Stimulated activated CD8-positive, alpha-beta memory T cell treated with anti-CD3 and anti-CD28 coated beads, Interleukin-12 subunit alpha, Interleukin-12 subunit beta, amount 100 ng/mL, for 24 hours (primary cell): ENCODE measurements around the gene SORL1.

Experiments used
- DNase-seq: peaks from one replicate; pipeline ENCODE4 v3.0.0-alpha.2; 2020; ENCODE audit errors: extremely low read depth

Gene SORL1

GRCh38 chr11:121508449-121508848 lies 56.3 kb downstream of the SORL1 start:
- no peak for DNase-seq

GRCh38 chr11:121510438-121510837 lies 58.3 kb downstream of the SORL1 start:
- DNase-seq = no peak

- no peak for DNase-seq
These were observed 60.7 kb downstream of the SORL1 start for GRCh38 chr11:121512468-121513465.

- no peak for DNase-seq
These were observed 61.7 kb downstream of the SORL1 start for GRCh38 chr11:121513807-121514206.

GRCh38 chr11:121514432-121515334 lies 62.6 kb downstream of the SORL1 start:
- no peak for DNase-seq

DNA sequence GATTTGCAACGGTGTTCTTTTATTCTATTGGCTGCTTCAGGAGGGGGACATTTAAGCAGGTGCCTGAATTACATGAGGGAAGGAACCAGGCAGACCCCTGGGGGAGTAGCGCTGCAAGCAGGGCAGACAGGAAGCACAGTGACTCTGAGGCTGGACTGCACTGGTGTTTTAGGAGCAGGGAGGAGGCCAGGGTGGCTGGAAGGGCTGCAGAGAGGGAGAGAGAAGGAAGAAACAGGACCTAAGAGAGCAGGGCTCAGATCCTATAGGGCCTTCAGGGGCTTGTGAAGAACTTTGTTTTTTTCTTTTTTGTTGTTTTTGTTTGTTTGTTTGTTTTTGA lies 63.2 kb downstream of the SORL1 start:
- DNase-seq = no peak

DNA sequence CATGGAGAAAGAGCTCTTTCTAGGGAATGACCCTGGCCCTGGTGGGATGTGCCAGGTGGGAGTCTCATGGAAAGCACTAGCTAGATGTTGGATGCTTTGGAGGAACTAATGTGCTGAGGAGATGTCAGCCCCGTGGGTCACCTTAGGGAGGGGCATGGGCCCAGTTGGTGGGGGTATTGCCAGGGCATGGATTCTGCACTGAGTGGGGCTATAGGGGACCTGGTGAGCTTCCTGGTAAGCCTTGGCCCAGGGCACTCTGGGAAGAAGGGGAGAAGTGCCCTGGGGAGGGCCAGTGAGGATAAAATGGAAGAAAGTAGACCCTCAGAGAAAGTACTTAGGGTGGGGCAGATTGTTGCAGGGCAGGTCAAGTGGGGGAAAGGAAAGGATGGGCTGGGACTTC lies 65.9 kb downstream of the SORL1 start:
- no peak for DNase-seq

DNA sequence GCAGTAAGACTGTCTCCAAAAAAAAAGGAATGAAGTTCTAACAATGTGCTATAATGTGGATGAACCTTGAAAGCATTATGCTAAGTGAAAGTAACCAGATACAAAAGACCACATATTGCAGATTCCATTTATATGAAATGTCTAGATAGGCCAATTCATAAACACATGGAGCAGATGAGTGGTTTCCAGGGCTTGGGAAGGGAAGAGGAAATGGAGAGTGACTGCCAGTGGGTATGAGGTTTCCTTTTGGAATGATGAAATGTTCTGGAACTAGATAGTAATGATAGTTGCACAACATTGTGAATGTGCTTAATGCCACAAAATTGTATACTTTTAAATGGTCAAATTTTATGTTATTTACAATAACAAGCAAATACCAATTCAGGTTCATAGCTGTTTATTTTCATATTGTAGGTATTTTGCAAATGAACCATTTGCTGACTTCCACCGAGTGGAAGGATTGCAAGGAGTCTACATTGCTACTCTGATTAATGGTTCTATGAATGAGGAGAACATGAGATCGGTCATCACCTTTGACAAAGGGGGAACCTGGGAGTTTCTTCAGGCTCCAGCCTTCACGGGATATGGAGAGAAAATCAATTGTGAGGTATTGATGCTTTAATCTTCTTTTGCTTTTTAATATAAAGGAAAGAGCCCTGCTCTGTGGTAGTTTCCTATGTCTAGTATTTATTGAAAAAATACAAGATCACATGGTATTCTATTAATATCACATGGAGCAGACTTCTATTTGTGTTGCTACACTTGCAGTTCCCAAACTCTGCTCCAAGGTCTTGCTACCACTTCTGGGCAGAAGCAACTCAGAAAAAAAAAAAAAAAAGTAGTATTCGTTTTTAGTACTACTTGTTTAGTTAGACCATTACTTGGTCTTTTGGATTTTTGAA lies 68.4 kb downstream of the SORL1 start:
- no peak for DNase-seq

GRCh38 chr11:121521145-121522042 lies 69.3 kb downstream of the SORL1 start:
- no peak for DNase-seq

DNA sequence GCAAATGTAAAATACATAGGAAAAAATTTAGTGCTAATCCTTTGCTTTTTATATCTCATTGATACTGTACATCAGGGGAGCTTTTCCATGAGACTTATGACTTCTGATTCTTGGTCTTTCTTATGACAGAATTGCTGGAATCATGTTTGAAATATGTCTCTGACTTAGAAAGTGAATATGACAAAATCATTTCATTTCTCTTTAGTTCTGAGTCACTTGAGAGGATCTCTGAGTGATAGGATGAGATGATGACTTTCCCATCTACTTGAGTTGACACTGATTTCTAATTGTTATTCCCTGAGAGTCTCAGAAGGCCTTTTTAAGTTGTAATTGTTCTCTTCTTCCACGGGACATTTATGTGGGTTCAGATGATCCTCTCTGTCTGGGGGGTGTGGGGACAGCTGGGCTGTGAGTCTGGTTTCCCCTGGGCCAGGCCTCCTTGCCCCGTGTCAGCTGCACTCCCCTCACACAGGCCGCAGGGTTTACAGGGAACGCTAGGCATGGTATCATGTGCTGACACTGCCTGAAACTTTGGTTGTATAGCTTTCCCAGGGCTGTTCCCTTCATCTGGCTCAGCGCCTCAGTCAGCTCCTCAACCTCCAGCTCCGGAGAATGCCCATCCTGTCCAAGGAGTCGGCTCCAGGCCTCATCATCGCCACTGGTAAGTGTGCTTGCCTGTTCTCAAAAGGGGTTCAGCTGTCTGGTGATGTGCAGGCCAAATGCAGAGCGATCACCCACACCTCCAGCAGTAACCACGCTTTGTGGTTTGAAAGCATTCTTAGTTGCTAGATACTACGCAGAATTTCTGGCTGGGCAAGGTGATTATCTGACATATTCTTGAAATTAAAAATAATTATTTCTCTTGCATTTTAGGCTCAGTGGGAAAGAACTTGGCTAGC lies 70.2 kb downstream of the SORL1 start:
- no peak for DNase-seq

DNA sequence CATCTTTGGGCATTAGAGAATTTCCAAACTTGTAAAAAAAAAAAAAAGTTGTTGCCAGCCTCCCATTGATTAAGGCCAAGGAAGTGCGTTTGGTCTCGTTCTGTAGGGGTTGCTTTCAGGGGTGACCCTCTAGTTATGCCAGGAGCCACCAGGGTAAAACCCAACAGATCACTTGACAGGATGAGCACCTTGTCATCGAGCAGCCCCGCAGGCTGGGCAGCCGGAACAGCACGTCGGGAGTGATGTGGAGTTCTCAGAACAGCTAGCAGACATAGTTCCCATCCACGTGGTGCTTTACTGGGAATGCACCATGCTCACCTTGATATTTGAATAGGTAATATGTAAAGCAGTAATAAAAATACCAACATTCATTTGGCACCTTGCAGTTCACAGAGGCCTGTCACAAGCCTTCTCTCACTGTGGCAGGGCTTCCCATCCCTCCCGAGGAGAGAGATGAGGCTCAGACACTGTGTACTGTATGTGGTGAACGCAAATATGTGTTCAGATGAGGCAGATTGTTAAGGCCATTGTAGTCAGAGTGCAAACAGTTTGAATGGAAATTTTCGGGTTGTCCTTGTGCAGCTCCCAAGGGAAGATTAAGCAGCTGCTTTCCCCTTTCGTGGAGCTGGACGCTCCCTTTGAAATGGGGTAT lies 71.6 kb downstream of the SORL1 start:
- no peak for DNase-seq

- no peak for DNase-seq
These were observed 72.1 kb downstream of the SORL1 start for GRCh38 chr11:121524233-121524631.

DNA sequence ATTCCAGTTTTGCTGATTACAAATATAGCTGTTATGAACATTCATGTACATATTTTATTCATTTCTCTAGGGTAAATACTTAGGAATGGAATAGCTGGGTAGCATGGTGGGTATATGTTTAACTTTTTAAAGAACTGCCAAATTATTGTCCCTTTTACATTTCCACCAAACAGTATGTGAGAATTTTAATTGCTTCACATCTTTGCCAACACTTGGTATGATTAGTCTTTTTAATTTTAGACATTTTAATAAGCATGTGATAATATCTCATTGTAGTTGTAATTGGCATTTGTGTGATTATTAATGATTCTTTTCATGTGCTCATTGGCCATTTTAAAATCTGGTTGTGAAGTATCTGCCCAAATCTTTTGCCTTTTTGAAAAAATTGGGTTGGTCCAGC lies 73.3 kb downstream of the SORL1 start:
- no peak for DNase-seq

DNA sequence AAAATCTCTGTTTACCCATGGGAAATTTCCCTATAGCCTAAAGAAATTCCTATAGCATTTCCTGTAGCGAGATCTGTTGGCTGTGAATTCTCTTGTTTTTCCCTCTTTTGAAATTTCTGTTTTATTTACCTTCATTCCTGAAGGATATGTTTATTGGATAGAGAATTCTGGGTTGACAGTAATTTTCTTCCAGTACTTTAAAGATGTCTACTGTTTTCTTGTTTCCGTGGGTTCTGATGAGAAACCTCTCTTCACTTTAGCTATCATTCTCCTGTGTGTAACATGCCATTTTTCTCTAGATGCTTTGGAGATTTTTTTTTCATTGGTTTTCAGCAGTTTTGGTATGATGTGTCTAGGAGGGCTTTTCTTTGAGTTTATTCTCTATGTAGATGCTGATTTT lies 78.1 kb downstream of the SORL1 start:
- DNase-seq = no peak

DNA sequence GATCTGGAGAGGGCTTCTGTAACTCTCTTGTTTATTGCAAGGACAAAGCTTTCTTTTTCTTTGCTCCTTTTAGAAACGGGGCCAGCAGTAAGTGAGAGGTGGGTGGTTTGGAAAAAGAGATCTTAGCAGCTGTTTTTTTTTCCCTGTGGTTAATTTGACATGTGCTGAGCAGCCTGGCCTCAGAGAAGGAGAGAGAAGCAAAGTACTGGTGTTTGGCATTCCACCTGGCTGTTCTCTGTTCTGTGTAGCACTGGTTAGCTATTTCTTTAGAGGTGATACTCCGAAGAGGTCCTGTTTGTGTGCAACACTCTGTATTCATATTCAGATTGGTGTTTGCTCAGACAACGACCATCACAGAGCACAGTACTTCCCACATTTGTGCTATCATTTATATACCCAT lies 81.5 kb downstream of the SORL1 start:
- no peak for DNase-seq

DNA sequence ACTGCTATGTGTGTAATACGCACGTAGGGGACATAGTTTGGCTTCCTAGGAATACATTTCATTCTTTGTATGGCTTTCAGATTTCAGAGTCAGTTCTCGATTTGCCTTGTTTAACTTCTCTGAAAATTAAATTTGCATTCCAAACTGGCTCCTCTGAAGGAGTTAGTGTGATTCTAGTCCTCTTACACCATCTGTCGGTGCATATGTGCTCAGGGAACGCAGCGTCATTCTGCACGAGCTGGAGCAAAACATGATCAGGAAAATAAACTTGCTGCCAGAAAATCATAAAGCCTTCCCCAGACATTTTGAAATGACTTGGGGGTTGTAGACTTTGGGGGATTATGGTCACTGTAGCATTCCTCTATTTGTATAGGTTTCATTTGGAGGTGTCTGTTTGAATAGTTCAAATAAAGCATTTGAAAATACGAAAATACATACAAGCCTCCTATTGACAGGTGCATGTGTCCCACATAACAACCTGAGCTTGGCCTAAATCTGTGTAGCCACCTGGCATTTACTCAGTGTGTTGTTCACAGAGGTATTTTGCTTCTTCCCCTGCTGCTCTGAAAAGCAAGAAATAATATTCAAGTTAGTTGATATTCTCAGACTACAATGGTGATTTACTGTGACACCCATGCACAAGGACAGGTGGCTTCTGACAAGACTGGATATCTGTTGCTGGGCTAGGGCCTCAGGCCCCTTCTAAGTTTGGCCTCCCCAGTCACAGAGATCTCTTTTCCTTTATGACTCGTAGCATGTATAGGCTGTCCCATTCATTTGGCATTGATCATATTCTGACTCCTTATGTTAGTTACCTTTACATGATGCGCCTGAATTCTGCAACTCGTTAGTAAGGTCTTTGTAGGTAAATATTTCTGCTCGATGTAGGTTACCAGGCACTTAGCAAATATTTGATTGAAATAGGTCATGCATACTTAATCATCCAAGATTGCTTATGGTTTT lies 82.3 kb downstream of the SORL1 start:
- DNase-seq = no peak

DNA sequence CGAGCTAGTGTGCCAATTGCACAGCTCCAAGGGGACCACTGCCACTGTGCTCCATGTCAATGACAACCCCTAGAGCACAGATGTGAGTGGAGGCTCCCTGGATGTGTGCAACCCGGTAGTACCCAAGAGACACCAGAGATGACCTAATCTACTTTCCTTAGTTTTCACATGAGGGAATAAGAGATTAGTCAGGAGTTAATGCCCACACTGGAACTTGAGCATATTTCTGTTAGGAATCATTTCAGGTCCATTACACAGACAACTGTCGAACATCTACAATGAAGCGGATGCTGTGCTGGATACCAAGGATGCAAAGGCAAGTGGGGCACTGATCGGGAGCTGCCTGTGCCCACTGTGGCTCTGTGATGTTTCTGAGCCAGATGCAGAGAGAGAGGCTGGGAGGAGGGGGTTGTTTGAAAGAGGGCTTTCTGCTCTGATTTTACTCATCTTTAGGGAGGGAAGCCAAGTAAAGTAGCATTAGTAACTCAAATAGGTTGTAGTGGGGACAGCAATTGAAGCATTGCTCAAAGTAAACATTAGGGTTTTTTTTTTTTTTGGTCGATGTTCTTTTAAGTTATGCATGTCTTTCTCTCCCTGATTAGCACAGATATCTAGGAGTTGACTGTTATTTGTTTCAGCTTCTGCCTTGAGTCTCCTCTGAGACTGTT lies 83.1 kb downstream of the SORL1 start:
- DNase-seq = no peak
